CD4-positive, alpha-beta memory T cell (primary cell): ENCODE measurements around the gene PAQR9. TPM values are rescaled to one million over a fixed set of nuclear protein-coding genes. Genes with fewer than 3 reads are reported as not detected.

Experiments used
- polyA plus RNA-seq, 2 donors: library from polyadenylated mRNA; unstranded; fragments of 300-500 nt; fragmentation: Illumina TruSeq; gene quantifications; one replicate each; pipeline ENCODE4 v1.2.3, GENCODE V29; 2021
- total RNA-seq, 2 experiments: library from RNA; stranded (reverse); gene quantifications; one replicate each; pipeline ENCODE4 v1.2.3, GENCODE V29; 2021

Gene PAQR9
- total and polyA plus RNA-seq, 4 experiments from 2014 or later = not detected

Other genes with a start within 250 kb of the PAQR9 start
- gene TRPC1, start 239.6 kb downstream of the PAQR9 start, total RNA-seq = 1 to 10 TPM; 6.0 to 8.8 TPM
- 1 to 10 TPM; 1.5 to 1.6 TPM for gene TRPC1, start 239.6 kb downstream of the PAQR9 start, polyA plus RNA-seq
- not detected for gene PCOLCE2, start 74.6 kb downstream of the PAQR9 start, total RNA-seq
- gene PCOLCE2, start 74.6 kb downstream of the PAQR9 start, polyA plus RNA-seq = not detected
- 100 to 1,000 TPM; 137 TPM for gene U2SURP, start 37.9 kb upstream of the PAQR9 start, total RNA-seq
- gene U2SURP, start 37.9 kb upstream of the PAQR9 start, polyA plus RNA-seq = 100 to 1,000 TPM in 1 of 2 donors, 10 to 100 TPM in 1; 97.6 to 115 TPM
- 1 to 10 TPM; 1.1 TPM for gene CHST2, start 156.1 kb upstream of the PAQR9 start, total RNA-seq
- 1 to 10 TPM in 1 of 2 donors, under 1 TPM in 1; 0.71 to 2.9 TPM for gene CHST2, start 156.1 kb upstream of the PAQR9 start, polyA plus RNA-seq